Activated gamma-delta T cell treated with Interleukin-2 at 50 U/mL for 16 hours (primary cell): ENCODE data around the gene POU6F1.
"Not testable (repeated sequence)": the region's sequence is repeated elsewhere in the genome, so short reads cannot be mapped to it uniquely, and the experiment has no call there.

ENCODE experiments used
- DNase-seq: peaks from one replicate; pipeline ENCODE4 v3.0.0-alpha.2; 2020

Gene POU6F1

GRCh38 chr12:51225771-51226170 lies 7.9 kb upstream of the POU6F1 start:
- DNase-seq = no peak

- no peak for DNase-seq
Measured at GRCh38 chr12:51225234-51225633, 7.4 kb upstream of the POU6F1 start.

GRCh38 chr12:51224625-51225024 lies 6.8 kb upstream of the POU6F1 start:
- no peak for DNase-seq

GRCh38 chr12:51222461-51222860 lies 4.6 kb upstream of the POU6F1 start:
- DNase-seq = no peak

- DNase-seq = not testable (repeated sequence)
Measured at GRCh38 chr12:51219857-51220256, 2.0 kb upstream of the POU6F1 start.

- no peak for DNase-seq
Measured at GRCh38 chr12:51219322-51219721, 1.5 kb upstream of the POU6F1 start.

- no peak for DNase-seq
Measured at GRCh38 chr12:51218607-51219161, 822 bp upstream of the POU6F1 start.

GRCh38 chr12:51217133-51217967 lies 512 bp downstream of the POU6F1 start:
- DNase-seq = peak; percentile 51

- no peak for DNase-seq
Measured at GRCh38 chr12:51216642-51217041, 1.2 kb downstream of the POU6F1 start.

GRCh38 chr12:51214895-51215294 lies 3.0 kb downstream of the POU6F1 start:
- no peak for DNase-seq

- DNase-seq = no peak
Measured at GRCh38 chr12:51210690-51211395, 7.0 kb downstream of the POU6F1 start.

- no peak for DNase-seq
Measured at GRCh38 chr12:51209259-51209658, 8.6 kb downstream of the POU6F1 start.

- DNase-seq = no peak
Measured at GRCh38 chr12:51208016-51208660, 9.7 kb downstream of the POU6F1 start.

GRCh38 chr12:51205350-51205749 lies 12.5 kb downstream of the POU6F1 start:
- DNase-seq = no peak

GRCh38 chr12:51202718-51203117 lies 15.1 kb downstream of the POU6F1 start:
- DNase-seq = no peak

GRCh38 chr12:51200806-51201205 lies 17.1 kb downstream of the POU6F1 start:
- DNase-seq = no peak

- DNase-seq = no peak
Measured at GRCh38 chr12:51200156-51200555, 17.7 kb downstream of the POU6F1 start.

- DNase-seq = no peak
Measured at GRCh38 chr12:51199366-51199945, 18.4 kb downstream of the POU6F1 start.

GRCh38 chr12:51198568-51199365 lies 19.1 kb downstream of the POU6F1 start:
- no peak for DNase-seq

- DNase-seq = no peak
Measured at GRCh38 chr12:51197736-51198567, 19.9 kb downstream of the POU6F1 start.

GRCh38 chr12:51196547-51196946 lies 21.3 kb downstream of the POU6F1 start:
- DNase-seq = no peak
